LNCaP clone FGC (cell line): ENCODE results near the gene TIMM50.
"Not testable (repeated sequence)": the region's sequence is repeated elsewhere in the genome, so short reads cannot be mapped to it uniquely, and the experiment has no call there.

Experiments used
- DNase-seq: peaks from one replicate; pipeline ENCODE4 v3.0.0-alpha.2; 2011; ENCODE audit warnings: low read depth
- H3K4me3 ChIP-seq: 2 replicates; pipeline ENCODE4 v1.5.1; 2011; ENCODE audit warnings: mild to moderate bottlenecking, low read depth, low read length, control low read depth
- TF ChIP-seq, protein P1 (sequence below): IDR thresholded peaks from 2 replicates; pipeline ENCODE4 v1.5.1; 2012; ENCODE audit warnings: mild to moderate bottlenecking; ENCODE audit not compliant: control insufficient read depth, insufficient read depth; ENCODE audit errors: extremely low read depth

Gene TIMM50

DNA sequence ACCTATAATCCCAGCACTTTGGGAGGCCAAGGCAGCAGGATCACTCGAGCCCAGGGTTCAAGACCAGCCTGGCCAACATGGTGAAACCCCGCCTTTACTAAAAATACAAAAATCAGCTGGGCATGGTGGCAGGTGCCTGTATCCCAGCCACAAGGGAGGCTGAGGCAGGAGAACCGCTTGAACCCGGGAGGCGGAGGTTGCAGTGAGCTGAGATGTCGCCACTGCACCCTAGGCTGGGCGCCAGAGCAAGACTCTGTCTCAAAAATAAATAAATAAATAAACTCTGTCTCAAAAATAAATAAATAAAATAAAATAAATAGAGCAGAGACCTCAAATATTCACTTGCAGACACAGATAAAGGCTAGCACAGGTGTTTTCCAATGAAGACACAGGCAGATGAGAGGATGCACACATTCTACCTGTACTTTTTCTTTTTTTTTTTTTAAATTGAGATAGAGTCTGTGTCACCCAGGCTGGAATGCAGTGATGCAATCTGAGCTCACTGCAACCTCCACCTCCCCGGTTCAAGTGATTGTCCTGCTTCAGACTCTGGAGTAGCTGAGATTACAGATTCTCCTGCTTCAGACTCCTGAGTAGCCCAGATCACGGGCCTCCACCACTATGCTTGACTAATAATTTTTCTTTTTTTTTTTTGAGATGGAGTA, 42.2 kb upstream of the TIMM50 start:
- TF ChIP-seq, protein P1, sequence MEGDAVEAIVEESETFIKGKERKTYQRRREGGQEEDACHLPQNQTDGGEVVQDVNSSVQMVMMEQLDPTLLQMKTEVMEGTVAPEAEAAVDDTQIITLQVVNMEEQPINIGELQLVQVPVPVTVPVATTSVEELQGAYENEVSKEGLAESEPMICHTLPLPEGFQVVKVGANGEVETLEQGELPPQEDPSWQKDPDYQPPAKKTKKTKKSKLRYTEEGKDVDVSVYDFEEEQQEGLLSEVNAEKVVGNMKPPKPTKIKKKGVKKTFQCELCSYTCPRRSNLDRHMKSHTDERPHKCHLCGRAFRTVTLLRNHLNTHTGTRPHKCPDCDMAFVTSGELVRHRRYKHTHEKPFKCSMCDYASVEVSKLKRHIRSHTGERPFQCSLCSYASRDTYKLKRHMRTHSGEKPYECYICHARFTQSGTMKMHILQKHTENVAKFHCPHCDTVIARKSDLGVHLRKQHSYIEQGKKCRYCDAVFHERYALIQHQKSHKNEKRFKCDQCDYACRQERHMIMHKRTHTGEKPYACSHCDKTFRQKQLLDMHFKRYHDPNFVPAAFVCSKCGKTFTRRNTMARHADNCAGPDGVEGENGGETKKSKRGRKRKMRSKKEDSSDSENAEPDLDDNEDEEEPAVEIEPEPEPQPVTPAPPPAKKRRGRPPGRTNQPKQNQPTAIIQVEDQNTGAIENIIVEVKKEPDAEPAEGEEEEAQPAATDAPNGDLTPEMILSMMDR, result no peak
- no peak for DNase-seq
- no peak overlapping the region for H3K4me3 ChIP-seq

DNA sequence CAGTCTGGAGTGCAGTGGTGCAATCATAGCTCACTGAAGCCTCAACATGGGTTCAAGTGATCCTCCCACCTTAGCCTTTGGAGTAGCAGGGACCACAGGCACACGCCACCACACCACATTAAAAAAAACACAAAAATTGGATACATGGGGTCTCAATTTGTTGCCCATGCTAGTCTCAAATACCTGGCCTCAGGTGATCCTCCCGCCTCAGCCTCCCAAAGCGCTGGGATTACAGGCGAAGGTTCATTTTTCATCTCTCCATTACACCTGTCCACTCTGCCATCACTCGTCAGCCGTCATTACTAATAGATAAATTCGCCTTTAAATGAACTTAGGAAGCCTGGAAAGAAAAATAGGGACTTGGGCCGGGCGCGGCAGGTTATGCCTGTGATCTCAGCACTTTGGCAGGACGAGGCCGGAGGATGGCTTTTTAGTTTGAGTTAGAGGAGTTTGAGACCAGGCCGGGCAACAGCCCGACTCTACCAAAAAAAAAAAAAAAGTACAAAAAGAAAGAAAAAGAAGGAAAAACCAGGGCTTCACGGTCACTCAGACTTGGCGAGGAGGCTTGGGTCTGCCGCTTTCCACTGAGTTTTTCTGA, 35.9 kb upstream of the TIMM50 start:
- DNase-seq, result no peak
- peak overlapping the region; percentile 80 for H3K4me3 ChIP-seq
- TF ChIP-seq, protein P1, result no peak

DNA sequence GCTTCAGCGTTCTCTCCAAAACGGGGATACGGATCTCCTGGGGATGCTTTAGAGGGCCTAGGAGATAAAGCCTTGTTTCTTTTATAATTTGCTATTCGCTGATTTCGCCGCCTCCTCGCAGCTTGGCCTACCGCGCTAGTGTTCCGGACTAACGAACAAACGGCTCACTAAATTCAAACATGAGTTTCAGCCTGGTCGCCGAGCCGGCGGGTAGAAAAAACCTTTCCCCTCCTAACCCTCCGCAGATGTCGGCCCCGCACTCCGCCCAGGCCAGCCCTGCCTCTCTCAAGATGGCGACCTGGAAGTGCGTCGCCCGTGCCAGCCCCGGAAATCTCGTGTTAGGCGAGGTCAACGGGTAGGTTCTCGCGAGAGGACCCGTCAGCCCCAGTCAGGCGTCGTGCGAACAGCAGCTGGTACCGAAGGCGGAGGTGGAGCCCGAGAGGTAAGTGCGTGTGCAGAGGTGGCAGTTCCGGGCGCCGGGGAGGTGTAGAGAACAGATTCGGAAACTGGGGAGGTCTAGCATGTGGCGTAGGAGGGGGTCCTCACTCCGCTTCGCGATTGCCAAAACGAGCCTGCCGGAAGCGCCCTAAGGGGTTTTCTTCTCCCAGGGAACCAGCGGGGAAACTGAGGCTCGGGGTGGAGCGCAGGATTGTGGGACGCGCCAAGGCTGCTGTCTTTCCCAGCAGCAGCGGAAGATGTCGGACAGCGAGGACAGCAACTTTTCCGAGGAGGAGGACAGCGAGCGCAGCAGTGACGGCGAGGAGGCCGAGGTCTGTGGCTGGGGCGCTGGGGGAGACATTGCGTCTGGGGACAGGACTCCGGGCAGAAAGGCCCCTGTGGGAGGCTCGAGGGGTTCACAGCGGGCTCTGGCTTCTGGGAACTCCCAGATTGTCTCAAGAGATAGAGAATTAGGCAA, 35.2 kb upstream of the TIMM50 start, which contains the start of gene SUPT5H:
Gene SUPT5H, plus strand, starts transcription at position 387 of the 916 bp plus-strand sequence. Its CDS starts 309 bp downstream, at position 696.
- peak; percentile 96 for DNase-seq
- TF ChIP-seq, protein P1, result no peak
- peak within 1 kb of the TSS; percentile 80 for H3K4me3 ChIP-seq

DNA sequence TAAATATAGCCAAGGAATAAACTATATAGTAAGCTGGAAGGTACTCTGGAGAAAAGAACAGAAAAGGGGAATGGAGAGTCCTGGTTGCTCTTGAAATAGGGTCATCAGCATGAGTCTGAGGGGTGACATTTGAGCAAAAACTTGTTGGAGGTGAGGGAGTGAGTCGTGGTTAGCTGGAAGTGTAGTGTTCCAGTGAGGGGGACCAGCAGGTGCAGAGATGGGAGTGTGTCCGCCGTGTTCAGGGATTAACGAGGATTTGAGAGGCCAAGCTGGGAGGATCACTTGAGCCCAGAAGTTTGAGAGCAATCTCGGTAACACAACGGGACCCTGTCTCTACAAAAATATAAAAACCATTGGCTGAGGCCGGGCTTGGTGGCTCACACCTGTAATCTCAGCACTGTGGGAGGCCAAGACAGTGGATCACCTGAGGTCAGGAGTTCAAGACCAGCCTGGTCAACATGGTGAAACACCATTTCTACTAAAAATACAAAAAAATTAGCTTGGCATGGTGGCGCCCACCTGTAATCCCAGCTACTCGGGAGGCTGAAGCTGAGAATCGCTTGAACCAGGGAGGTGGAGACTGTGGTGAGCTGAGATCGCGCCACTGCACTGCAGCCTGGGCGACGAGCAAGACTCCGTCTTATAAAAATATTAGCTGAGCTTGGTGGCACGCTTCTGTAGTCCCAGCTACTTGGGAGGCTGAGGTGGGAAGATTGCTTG, 34.1 kb upstream of the TIMM50 start:
- H3K4me3 ChIP-seq, result peak overlapping the region; percentile 80
- TF ChIP-seq, protein P1, result no peak
- DNase-seq, result no peak

DNA sequence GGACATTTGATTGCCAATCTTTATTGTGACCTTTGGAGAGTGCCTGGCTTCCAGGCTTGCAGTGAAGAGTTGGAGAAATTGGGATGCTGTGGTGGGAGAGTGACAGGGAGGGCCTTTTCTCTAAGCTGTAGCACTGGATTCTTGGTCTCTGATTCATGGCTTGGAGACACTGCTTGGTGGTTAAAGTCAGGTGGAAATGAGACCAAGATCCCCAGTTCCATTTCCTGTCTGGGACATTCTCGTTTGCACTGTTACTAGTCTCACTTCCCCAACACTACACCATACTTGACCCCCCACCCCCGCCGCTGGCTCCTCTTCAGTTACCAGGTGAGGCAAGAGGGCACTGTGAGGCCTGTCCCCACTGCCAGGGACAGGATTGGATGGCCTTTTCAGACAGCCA, 32.4 kb upstream of the TIMM50 start:
- H3K4me3 ChIP-seq, result no peak overlapping the region
- DNase-seq, result no peak
- TF ChIP-seq, protein P1, result no peak

DNA sequence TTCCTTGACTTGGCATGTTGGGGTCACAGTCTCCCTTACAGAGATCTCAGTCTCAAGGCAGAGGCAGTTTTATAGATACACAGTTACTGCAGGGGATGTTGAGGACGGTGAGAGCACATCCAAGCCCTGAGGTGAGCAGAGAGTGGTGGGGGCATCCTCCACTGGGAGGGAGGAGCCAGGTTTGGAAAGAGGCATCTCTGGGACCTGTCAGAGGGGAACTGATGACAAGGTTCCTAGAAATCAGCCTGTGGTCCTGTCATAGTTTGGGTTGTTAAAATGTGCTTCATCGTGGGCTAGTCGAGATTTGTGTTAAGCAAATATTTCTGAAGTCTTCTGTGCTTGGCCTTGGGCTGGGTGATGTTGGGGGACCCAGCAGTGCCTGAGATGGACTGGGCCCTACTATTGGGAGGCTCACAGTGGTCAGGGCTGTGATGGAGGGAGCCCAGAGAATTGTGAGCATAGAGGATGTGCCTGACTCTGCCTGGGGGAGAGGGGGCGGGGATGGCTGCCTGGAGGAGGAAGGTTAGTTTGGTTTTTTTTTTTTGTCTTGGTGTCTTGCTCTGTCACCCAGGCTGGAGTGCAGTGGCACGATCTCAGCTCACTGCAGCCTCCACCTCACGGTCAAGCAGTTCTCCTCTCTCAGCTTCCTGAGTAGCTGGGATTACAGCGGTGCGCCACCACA, 31.4 kb upstream of the TIMM50 start:
- TF ChIP-seq, protein P1, result no peak
- no peak overlapping the region for H3K4me3 ChIP-seq
- no peak for DNase-seq

DNA sequence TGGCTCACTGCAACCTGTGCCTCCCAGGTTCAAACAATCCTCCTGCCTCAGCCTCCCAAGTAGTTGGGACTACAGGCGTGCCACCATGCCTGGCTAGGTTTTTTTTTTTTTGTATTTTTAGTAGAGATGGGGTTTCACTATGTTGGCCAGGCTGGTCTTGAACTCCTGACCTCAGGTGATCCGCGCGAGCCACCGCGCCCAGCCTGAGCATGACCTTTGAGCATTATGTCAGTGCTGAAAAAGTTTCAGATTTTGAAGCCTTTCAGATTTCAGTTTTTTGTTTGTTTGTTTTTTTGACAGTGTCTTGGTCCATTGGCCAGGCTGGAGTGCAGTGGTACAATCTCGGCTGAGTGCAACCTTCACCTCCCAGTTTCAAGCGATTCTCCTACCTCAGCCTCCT, 29.4 kb upstream of the TIMM50 start:
- H3K4me3 ChIP-seq, DNase-seq: not testable (repeated sequence)
